Myocyte (in vitro differentiated cells): ENCODE results near the gene ANKRD13B. TPM values are rescaled to one million over a fixed set of nuclear protein-coding genes. Genes with fewer than 3 reads are reported as not detected.

ENCODE experiments used
- DNase-seq: peaks from one replicate; pipeline ENCODE4 v3.0.0-alpha.2; 2012; ENCODE audit warnings: low read depth
- total RNA-seq: library from RNA; depleted of rRNA; stranded (reverse); fragments of >200 nt; gene quantifications from 2 replicates; pipeline ENCODE4 v1.2.3, GENCODE V29; 2014

The ANKRD13B gene
- total RNA-seq, 1 donor from 2014 or later, result 41.2 TPM

DNA sequence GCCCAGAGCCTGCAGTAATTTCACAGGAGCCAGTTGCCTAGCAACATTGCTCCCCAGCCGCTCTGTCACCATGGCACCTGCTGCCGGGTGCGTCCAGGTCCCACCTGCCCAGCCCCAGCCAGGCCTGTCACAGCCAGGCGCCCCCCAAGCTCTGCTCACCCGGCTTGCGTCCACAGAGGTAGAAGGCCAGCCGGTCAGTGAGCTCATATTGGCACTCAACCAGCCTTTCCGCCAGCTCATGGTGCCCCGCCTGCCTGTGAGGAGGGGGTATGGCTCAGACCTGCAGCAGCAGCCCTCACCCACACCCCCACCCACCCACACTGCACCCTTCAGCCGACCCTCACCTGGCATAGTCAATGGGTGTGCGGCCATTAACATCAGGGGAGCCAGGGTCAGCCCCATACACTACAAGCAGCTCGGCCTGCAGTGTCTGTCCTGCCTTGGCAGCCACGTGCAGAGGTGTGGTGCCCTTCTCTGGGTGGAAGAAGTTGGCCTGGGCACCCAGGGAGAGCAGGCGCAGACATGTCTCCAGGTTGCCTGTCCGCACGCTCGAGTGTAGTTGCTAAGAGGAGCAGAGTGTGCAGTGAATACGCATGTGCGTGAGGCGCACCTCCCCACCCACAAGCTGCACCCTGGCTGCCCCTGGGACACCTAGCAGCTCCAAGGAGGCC is 11.2 kb upstream of the ANKRD13B start:
- DNase-seq, result no peak

DNA sequence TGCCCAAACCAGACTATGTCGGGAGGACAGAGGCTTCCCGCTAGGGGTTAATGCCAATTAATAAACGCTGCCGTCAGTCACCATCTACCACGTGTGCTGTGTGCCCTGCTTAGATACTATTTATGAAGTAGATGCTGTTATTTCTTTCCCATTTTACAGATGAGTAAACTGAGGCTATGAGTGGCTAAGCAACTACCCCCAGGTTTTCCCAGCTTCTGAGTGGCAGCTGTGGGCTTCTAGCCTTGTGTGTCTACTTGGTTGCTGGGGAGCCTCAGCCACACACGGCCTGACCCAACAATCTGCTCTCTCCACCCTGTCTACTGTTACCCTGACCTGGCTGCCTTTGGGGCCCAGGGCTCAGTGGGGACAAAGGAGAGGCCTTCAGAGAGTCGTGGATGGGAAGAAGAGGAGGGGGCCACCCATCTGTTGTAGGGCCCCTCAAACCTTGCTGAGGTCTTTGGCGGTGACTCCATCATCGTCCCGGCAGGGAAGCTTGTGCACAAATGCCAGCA is 10.6 kb upstream of the ANKRD13B start:
- DNase-seq, result no peak

DNA sequence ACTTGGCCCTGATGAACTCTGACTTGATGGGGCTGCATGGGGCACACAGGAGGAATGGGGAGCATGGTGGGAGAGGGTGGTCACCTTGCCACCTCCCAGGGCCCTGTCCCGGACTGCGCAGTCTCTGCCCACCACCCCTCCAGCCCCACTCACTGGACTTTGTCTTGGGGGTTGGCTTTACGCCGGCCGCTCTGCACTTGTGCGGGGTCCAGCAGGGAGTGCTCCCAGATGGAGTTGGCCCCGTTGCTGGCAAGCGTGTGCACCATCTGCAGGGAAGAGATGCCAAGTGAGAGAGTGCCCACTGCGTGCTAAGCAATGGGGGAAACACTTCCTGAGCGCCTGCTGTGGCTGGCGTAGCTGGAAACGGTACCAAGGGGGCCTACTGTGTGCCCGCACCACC is 10.2 kb upstream of the ANKRD13B start:
- no peak for DNase-seq

DNA sequence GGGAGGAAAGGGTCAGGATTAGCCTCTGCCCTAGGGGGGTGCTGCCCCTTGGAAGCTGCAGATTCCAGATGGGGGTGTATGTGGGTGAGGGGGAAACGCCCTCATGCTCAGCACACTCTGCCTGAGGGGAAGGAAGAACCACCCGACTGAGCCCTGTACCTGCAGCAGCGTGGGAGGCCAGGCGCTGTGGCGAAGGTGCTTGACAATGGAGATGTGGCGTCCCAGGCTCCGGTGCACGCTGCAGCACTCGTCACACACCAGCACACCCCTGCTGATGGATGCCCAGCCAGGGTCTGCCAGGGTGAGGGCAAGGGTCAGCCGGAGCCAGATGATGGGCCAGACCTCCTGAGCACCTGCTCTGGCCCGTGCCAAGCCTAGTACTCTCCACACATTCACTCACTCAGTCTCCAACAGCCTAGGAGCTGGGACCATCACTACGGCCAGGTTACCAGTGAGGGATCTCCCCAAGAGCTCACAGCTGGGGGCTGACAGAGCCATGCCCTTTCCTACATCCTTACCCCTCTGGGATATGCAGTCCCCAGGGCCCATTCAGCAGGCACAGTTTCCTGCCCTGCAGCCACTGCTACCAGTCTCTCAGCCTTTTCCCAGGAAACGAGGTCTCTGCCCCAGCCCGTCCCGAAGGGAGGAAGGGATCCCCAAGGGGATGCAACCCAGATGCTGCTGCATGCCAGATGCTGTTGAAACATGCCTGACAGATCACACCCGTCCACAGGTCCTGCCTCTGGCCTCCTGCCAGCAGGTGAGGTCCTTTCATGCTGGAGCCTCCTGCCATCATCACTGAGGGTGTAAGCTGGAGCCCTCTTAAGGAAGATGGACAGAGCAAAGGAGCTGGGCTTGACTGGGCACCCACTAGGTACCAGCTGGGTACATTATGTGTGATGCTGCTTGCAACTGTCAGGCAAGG is 9.3 kb upstream of the ANKRD13B start:
- DNase-seq, result no peak

DNA sequence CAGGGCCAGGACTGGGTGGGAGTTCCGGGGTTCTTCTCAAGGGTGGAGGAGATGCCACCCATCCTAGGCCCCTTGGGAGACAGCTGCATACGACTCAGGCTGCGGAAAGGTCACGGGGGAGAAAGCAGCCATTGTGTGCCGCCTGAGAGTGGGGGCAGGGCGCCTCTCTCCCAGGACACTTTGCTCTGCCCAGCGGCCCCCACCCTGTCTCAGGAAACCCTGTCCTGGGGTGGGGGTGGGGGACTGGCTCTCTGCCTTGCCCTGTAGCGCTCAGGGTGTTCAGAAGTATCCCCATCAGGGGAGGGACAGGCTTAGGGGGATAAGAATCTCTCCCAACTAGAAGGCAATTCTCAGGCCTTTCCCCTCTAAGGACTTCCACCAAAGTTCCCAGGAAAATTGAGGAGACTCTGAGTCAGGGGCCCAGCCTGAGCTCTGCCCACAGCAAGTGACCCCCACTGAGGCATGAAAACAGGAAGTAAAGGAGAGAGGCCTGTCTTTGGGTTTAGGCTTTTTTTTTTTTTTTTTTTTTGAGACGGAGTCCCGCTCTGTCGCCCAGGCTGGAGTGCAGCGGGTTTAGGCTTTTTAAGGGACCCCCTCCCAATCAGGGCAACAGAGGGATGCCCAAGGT is 8.4 kb upstream of the ANKRD13B start:
- no peak for DNase-seq

DNA sequence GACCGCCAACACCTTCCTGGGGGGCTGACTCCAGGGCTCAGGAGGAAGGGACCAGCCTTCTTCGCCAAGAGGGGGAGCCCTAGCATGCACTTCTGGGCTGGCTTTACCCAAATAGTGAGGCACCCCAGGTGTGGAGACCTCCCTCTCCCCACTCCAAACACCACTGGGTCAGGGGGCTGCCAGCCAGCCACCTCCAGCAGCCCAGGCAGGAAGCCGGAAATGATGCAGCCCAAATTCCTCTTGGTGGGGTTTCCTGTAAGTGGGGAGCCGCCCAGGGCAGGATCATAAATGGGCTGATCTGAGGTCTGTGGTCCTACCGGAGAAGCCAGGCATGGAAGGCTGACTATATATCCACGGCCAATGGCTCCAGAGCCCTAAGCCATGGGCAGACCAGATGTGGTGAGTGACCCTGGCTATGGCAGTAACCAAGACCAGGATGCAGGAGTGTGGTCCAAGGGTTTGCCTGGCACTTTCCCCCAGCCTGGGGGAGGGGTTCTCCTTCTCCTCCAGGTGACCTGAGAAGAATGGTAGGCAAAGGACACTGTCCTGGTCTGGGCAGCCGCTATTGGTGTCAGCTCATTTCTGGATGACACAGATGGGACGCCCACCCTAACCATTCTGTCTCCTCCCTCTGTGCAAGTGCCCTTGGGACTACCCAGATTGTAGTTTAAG is 7.7 kb upstream of the ANKRD13B start:
- no peak for DNase-seq

DNA sequence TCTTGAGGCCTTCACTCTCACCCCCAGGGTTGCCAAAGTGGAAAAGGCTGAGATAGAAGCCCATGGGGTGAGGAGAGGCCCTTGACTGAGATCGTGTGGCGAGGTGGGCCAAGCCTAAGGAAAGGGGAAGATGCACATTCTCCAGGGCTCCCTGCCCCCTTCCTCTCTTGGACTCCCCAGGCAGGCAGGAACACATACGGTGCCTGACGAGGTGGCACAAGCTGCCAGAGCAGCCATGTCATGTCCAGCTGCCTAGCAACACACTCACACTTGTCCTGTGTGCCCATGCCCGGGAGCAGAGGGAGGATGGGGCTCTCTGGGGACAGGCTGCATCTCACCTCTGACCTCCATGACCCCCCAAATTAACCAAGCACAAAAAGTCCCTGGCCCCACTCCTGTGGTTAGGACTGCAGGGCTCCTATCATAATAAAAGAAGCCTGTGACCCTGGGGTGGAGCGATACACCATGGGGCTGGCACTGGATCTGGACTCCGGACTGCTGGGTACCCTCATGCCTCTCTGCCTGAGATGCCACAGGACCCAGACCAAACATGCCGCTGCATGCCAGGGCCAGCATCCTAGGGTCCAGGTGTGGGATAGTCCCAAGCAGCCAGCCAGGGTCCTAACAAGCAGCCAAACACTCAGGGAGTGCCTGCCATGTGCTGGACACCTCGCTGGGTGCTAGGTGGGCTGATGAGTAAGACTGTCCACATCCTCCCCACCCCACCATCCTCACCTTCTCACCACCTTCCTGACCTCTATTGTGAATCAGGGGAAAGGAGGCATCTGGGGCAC is 6.1 kb upstream of the ANKRD13B start:
- DNase-seq, result no peak

DNA sequence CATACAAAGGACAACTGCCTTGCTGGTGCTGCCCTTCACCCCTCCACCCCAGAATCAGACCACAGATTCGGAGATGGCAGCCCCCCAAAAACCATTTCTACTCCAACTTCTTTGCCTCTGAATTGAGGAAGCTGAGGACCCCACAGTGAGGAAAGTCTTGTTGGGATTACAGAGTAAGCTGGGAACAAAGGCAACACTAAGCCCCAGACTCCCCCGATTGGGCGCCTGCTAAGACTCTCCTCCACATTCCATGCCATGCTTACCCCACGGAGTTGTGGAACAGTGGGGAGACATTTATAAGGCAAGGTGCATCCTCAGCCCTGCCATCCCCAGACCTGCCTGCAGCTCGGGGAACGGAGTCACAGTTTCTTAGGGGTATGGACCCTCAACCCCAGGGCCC is 5.3 kb upstream of the ANKRD13B start:
- DNase-seq, result no peak

DNA sequence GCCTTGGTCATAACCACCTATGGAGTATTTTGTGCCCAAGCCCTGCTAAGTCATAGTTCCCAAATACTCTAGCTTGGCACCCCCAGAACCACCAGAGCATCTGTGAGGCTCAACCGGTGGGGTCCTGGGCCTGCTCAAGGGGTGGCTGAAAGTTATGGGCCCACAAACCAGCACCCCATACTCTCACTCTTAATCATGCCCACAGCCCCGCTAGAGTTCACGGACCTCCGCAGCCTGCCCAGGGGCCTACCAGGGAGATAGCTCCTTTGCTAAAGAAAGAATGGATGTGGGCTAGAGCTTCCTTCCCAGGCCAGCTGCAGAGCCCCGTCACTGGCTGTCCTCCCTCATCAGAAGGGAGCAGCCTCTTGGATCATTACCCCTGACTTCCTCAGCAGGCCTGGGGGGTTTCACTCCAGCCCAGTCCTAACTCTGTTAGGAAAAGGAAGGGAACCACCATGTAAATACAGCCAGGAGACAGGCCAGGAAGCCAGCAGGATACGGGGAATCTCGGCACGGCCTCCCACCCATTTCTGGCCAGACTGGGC is 4.8 kb upstream of the ANKRD13B start:
- peak; percentile 27 for DNase-seq

DNA sequence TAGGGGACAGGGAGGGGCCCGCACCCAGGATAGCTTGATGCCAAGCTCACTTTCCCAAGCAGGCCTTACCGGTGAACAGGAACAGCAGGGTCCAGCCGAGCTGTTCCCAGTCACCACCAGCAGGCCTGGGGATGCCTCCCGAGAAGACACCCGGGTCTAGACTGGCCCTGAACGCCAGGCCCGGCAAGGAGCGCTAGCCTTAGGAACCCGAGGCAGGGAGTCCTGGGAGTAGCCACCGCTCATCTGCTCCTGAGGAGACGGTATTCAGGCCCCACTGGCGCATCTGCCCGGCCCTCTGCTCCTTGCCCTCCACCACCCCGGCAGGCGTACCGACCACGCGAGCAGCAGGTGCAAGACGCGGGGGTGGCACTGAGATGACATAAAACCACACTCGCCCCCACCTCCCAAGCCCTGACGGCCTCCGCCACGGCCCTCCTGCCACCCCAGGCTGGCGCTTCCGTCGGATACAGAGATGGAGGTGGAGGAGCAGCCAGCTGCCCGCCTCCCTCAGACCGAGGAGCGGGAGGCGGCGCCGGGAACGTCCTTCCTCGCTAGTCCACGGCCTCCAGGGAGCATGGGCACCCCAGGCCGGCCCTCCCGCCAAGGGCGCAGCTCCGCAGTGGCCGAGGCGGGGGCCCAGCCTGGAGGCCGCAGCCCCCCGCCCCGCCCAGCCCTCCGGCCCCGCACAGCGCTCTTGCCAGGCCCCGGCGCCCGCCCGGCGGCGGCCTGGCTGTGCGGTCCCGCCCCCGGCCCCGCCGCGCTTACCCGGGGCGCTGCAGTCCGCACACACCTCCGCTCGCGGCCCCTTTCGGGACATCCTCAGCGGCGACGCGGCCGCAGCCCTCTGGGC is 4.1 kb upstream of the ANKRD13B start:
- peak; percentile 83 for DNase-seq

DNA sequence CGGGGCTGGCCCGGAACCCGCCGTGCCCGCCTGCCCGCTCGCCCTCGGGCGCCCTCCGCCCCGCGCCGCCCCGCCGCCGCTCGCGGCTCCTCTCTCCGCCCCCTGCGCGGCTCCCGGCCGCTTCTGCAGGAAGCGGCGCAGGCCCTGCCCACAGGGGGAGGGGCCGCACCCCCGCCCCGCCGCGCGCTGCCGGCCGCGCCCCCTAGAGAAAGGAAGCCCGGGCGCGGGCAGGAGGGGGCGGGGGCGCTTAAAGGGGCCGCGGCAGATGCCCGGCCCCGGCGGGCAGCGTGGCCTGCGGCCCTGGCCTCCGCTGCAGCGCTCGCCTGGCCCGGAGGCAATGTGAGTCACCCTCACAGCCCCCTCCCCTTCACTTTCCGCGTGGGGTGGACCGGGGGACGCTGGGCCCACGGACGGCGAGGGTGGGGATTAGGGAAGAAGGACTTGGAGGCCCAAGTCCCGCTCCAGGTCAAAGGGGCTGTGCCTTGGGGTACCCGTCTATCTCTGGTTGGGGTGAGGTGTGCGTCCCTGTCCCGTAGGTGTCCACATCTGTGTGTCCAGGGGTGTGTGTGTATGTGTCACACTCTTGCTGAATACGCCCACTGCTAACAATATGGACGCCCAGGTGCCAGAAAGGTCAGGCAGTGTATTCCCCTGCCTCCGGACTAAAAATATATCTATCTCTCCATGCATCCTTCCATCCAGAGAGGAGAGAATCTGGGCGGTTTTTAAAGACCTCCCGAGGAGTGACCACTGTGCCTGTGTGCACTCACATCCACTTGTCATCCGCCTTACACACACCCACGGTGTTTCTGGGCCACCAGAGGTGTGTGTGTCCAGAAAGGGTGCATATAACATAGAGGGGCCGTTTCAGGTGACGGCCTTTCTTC is 3.2 kb upstream of the ANKRD13B start, which contains the start of gene GIT1:
GIT1 (minus strand) TSS at position 125 of the 887 bp plus-strand sequence. CDS start 270 bp downstream, outside the sequence.
- peak; percentile 90 for DNase-seq

DNA sequence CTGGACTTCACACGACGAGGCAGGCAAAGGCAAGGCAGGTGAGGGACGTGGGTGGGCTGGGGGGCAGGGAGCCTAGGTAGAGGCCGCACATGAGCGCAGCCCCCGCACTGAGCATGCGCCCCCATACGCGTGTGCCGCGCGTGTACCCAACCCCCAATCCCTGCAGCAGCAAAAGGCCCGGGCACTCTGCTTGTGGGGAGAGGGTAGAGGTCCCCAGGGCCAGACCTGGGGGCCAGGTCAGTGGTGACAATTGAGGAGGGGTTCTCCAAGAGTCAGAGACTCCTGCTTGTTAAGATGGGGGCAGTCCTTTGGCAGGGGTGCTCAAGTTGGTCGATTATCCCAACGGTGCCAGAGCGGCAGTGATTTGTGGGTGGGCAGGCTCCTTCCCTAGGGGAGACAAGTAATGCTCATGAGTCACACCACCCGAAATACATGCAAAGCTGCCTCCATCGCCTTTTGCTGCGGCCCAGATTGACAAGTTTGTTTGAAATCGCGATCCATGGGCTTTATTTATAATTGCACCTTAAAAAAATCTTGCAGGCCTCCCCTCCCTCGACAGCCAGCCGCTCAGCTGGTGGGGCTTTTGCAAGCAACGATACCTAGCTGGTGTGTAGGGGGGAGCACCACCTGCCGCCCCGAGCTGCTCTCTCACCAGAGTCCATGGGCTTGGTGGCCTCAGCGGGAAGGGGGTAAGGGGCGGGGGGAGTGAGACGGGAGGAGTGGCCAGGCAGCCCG is 2.4 kb upstream of the ANKRD13B start:
- peak; percentile 81 for DNase-seq

DNA sequence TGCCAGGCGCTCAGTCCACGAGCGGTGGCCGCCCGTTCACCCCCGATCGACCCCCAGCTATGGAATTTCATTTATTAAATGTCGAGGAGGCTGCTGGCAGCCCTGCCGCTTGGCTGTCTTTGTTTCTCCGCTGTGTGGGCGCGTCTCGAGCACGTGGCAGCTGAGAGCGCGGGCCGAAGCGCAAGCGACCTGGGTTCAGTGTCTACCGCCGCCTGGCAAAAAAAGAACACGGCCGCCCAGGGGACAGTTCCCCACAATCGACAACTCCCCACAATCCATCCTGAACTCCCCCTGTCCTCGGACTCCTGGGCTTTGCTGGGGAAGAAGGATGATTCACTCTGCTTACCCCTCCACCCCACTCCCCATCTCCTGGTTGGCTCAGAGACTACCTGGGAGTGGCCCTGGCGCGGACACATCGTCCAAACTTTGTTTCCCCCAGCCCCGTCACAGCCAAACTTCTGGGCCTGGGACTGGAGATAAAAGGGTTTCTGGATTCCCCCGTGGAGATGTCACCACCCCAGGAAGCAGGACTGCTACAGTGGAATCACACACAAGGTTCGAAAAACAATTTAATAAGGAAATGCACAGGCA is 1.7 kb upstream of the ANKRD13B start:
- peak; percentile 72 for DNase-seq

DNA sequence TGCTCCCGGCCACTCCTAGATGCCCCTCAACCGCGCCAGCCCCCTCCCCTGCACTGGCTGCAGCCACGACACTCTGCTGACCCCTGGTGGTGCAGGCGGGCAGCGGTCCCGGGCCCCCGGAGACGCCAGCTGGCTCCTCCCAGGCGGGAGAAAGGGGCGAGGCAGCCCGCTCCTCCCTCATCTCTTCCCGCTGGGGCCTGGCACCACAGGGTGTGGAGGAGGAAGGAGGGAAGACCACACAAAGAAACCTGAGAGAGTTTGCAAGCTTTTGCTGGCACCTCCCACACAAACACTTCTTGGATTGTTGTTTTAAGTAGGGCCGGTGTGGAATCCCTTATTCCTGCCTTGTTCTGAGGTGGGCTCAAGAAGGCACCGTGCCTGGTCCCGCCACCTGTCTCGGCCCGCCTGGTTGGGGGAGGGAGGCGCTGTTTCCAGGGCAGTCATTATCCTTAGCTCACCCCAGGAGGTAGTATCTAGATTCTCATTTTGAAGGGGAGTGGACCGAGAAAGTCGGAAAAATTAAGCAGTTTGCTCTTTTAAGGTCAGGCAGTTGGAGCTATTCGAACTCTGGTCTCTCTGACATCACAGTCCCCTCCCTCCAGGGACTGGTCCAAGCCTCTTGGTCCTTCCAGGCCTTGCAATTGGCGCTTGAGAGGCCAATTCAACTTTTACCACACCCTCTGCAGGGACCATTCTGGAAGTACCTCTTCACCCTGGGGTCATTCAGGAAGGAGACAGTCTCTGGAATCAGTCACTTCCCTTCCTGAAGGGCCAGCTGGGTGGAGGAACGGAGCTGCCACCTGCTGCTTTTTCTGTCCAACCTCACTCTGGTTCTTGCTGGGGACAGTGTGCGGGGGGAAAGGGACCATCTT is 959 bp upstream of the ANKRD13B start:
- peak; percentile 91 for DNase-seq

DNA sequence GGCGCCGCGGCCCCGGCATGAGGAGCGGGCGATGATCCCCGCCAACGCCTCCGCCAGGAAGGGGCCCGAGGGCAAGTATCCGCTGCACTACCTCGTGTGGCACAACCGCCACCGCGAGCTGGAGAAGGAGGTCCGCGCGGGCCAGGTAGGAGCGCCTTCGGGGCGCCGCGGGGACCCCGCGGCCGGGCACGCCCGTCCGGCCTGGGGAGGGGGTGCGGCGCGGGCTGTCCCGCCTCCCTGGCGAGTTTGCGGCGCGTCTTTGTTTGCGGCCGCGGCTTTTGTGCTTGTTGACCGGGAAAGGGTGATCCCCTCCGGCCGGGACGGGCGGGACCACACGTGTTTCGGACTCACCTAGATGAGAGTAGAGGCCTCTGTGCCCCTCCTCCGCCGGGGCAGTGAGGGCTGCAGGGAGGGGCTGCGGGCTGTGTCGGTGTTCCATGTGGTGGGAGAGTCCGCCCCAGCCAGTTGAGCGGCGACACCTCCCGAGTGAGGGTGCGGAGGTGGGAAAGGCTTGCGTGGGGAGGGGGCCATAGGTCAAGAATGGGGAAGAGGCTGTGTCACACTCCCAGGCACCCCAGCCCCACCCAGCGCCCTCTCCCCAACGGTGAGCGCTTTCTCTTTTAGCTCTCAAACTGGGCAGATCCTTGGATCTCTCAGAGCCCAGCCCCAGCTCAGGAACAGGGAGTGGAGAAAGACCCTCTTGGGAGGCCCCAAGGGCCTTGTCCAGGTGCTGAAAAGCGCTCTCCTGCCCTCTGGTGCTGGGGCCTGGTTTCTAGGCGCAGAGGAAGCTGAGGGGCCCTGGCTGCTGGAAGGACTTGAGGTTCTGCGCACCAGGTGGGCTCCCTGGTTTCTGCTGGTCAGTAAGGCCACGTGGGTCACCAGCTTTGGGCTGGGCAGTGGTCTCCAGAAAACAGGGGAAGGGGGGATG is 923 bp downstream of the ANKRD13B start:
- DNase-seq, result peak; percentile 38
